Activated CD4-positive, alpha-beta T cell treated with anti-CD3 and anti-CD28 coated beads for 1 hour (primary cell): Measurements from ENCODE around the gene SYNC.
"Not testable (repeated sequence)": the region's sequence is repeated elsewhere in the genome, so short reads cannot be mapped to it uniquely, and the experiment has no call there.

Experiments used
- DNase-seq: peaks from one replicate; pipeline ENCODE4 v3.0.0-alpha.2; 2020

The SYNC gene

GRCh38 chr1:32635508-32636277 lies 66.9 kb downstream of the SYNC start:
- DNase-seq = no peak

DNA sequence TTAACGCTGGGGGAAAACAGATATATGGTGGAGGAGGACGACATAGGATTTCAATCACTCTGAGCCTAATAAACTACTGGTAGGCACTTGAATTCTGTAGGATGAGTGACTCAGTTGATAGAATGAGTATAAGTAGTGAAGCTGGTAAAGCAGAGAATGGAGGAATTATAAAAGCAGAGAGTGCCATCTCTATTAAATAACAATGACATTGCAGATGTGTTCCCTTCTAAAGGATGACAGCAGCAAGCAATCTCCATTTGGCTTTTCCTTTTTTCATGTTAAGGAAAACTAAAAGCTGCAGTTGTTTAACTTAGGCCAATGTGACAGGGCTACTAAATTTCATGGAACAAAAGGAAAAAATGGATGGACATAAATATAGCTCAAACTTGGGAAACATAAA lies 69.7 kb downstream of the SYNC start:
- no peak for DNase-seq

- not testable (repeated sequence) for DNase-seq
Observed at GRCh38 chr1:32630173-32630572, 72.4 kb downstream of the SYNC start.
